Measurements from ENCODE around the gene SLC25A27.

Gene SLC25A27

DNA sequence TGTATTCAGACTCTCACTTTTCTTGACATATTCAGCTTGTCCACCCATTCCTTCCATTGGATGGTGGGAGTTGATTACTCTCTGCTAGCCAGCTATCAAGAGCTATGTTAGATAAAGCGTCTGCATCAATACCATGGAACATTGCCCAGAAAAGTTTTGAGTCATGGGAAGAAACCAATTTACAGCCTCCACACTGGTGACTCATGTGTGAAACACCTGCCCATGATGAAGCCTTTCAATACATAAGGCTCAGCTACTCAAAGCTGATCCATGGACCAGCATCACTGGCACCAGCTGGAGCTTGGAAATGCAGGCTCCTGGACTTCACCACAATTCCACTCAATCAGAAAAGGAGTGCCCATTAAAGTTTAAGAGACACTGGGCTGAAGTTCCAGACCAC lies 66.3 kb downstream of the SLC25A27 start:
- H3K27ac ChIP-seq (replicated peaks; ENCODE audit: low read length) = no peak overlapping the region
- H2BK12ac ChIP-seq (ENCODE audit: low read length) = no peak overlapping the region
- H3K4me3 ChIP-seq (ENCODE audit: low read length in 2 of 2) = no peak overlapping the region
- no peak overlapping the region for H3K18ac ChIP-seq (ENCODE audit: low read length)
- H2BK120ac ChIP-seq (ENCODE audit: low read depth, low read length) = no peak overlapping the region
- H3K23ac ChIP-seq (ENCODE audit: low read depth, low read length, poor library complexity) = no peak overlapping the region
- no peak overlapping the region for H2BK15ac ChIP-seq (ENCODE audit: low read length)
- no peak overlapping the region for H3K14ac ChIP-seq (ENCODE audit: low read length)
- no peaks in the 10 kb centered on the region for H3K36me3 ChIP-seq (replicated peaks in 1 of 2; ENCODE audit: control insufficient read depth in 2 of 2, insufficient read depth in 2 of 2, low read length in 2 of 2)
- no peaks in the 10 kb centered on the region for H3K27me3 ChIP-seq (ENCODE audit: control insufficient read depth in 3 of 3, insufficient read depth in 3 of 3, low read depth in 1 of 3, low read length in 3 of 3)
- no CpG with 5 or more reads among the region's 1 CpG for WGBS, 2 donors (ENCODE audit: extremely low coverage in 2 of 2, insufficient read length in 2 of 2, insufficient replicate concordance in 1 of 2)
- no peak overlapping the region for H3K9ac ChIP-seq (ENCODE audit: low read depth, low read length, poor library complexity)
- no peak overlapping the region for H4K91ac ChIP-seq (ENCODE audit: low read depth, low read length, poor library complexity)
- H3K4me2 ChIP-seq (ENCODE audit: insufficient read depth, low read length, poor library complexity, severe bottlenecking) = no peak overlapping the region
- no peaks in the 10 kb centered on the region for H3K9me3 ChIP-seq (replicated peaks in 1 of 2; ENCODE audit: control insufficient read depth in 2 of 2, insufficient read depth in 1 of 2, low read depth in 1 of 2, low read length in 2 of 2)
- no peak overlapping the region for H4K8ac ChIP-seq (ENCODE audit: low read depth, low read length)
- H2BK5ac ChIP-seq (ENCODE audit: low read length) = no peak overlapping the region
- DNase-seq (ENCODE audit: low spot score) = no peak
- no peak overlapping the region for H2AK5ac ChIP-seq (ENCODE audit: low read depth, low read length)
- H2AFZ ChIP-seq (ENCODE audit: low read length) = no peak overlapping the region
- H3K79me1 ChIP-seq (ENCODE audit: low read depth, low read length) = no peaks in the 10 kb centered on the region
- H3K4me1 ChIP-seq (ENCODE audit: control insufficient read depth in 2 of 2, insufficient read depth in 1 of 2, low read depth in 1 of 2, low read length in 2 of 2) = no peaks in the 10 kb centered on the region
- no peak overlapping the region for H3K4ac ChIP-seq (ENCODE audit: low read length)

DNA sequence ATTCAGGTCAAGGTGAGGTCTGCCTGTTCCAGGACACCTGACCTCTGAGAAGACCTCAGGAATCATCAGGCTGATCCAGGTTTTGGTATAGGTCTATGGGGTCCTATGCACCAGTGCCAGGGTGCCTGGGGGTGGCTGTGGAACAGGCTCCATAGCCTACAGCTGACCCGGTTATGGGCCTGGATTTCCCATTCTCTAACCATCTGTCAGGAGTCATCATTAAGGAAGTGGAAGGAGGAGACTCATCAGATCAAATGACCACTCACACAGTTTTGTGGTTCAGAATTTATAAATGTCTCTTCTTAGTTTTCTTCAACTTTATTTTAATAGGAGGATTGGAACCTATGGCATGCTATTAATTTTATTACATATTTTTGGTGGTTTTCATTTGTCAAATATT lies 67.6 kb downstream of the SLC25A27 start:
- no peak for DNase-seq (ENCODE audit: low spot score)
- H3K79me1 ChIP-seq (ENCODE audit: low read depth, low read length) = no peaks in the 10 kb centered on the region

More for the DNA sequence above, 67.6 kb downstream of the SLC25A27 start:
- Histone ChIP-seq H3K4me3 (ENCODE audit: low read length in 2 of 2) (no peak overlapping the region), H3K23ac (ENCODE audit: low read depth, low read length, poor library complexity) (no peak overlapping the region), H4K91ac (ENCODE audit: low read depth, low read length, poor library complexity) (no peak overlapping the region), H3K4me2 (ENCODE audit: insufficient read depth, low read length, poor library complexity, severe bottlenecking) (no peak overlapping the region), H3K14ac (ENCODE audit: low read length) (no peak overlapping the region), H3K4ac (ENCODE audit: low read length) (no peak overlapping the region), H3K18ac (ENCODE audit: low read length) (no peak overlapping the region), H3K9me3 (replicated peaks in 1 of 2; ENCODE audit: control insufficient read depth in 2 of 2, insufficient read depth in 1 of 2, low read depth in 1 of 2, low read length in 2 of 2) (no peaks in the 10 kb centered on the region), H2BK12ac (ENCODE audit: low read length) (no peak overlapping the region), H2BK120ac (ENCODE audit: low read depth, low read length) (no peak overlapping the region), H3K27me3 (ENCODE audit: control insufficient read depth in 3 of 3, insufficient read depth in 3 of 3, low read depth in 1 of 3, low read length in 3 of 3) (no peaks in the 10 kb centered on the region), H3K36me3 (replicated peaks in 1 of 2; ENCODE audit: control insufficient read depth in 2 of 2, insufficient read depth in 2 of 2, low read length in 2 of 2) (no peaks in the 10 kb centered on the region), H3K9ac (ENCODE audit: low read depth, low read length, poor library complexity) (no peak overlapping the region), H2BK5ac (ENCODE audit: low read length) (no peak overlapping the region), H2AK5ac (ENCODE audit: low read depth, low read length) (no peak overlapping the region), H3K27ac (replicated peaks; ENCODE audit: low read length) (no peak overlapping the region), H2AFZ (ENCODE audit: low read length) (no peak overlapping the region), H4K8ac (ENCODE audit: low read depth, low read length) (no peak overlapping the region), H3K4me1 (ENCODE audit: control insufficient read depth in 2 of 2, insufficient read depth in 1 of 2, low read depth in 1 of 2, low read length in 2 of 2) (no peaks in the 10 kb centered on the region), H2BK15ac (ENCODE audit: low read length) (no peak overlapping the region)
- no CpG with 5 or more reads among the region's 1 CpG for WGBS, 2 donors (ENCODE audit: extremely low coverage in 2 of 2, insufficient read length in 2 of 2, insufficient replicate concordance in 1 of 2)

All from neuronal stem cell (in vitro differentiated cells).